HepG2 (cell line): ENCODE results near the gene PAQR6. TPM values are rescaled to one million over a fixed set of nuclear protein-coding genes. Genes with fewer than 3 reads are reported as not detected.

ENCODE experiments used
- KAT2B ChIP-seq: fragments of 150-350 bp; IDR thresholded peaks from 2 replicates; pipeline ENCODE4 v1.6.1; 2014; ENCODE audit warnings: low read depth, low read length, borderline replicate concordance
- MED13 ChIP-seq: sonication (generic); formaldehyde crosslinking; IDR thresholded peaks from 2 replicates; pipeline ENCODE4 v1.5.0; 2020; ENCODE audit warnings: missing genetic modification reagents
- MNT ChIP-seq: fragments of 450-650 bp; IDR thresholded peaks from 2 replicates; pipeline ENCODE4 v1.6.1; 2016
- PATZ1 ChIP-seq: sonication (generic); formaldehyde crosslinking; IDR thresholded peaks from 2 replicates; pipeline ENCODE4 v1.4.0; 2020; ENCODE audit warnings: missing genetic modification reagents
- SCMH1 ChIP-seq: sonication (generic); formaldehyde crosslinking; IDR thresholded peaks from 2 replicates; pipeline ENCODE4 v1.9.0; 2021; ENCODE audit warnings: missing genetic modification reagents, mild to moderate bottlenecking, borderline replicate concordance
- SMAD9 ChIP-seq: sonication (generic); formaldehyde crosslinking; IDR thresholded peaks from 2 replicates; pipeline ENCODE4 v1.5.1; 2020; ENCODE audit warnings: mild to moderate bottlenecking, missing genetic modification reagents
- SRY ChIP-seq: sonication (generic); formaldehyde crosslinking; IDR thresholded peaks from 2 replicates; pipeline ENCODE4 v1.8.0; 2022; ENCODE audit warnings: mild to moderate bottlenecking, missing genetic modification reagents
- ZBTB26 ChIP-seq: IDR thresholded peaks from 2 replicates; pipeline ENCODE4 v1.6.1; 2016; ENCODE audit warnings: missing compliant biosample characterization, missing genetic modification reagents, borderline replicate concordance
- ZBTB37 ChIP-seq: sonication (generic); formaldehyde crosslinking; IDR thresholded peaks from 2 replicates; pipeline ENCODE4 v1.4.0; 2020; ENCODE audit warnings: mild to moderate bottlenecking, missing genetic modification reagents
- ZMAT3 ChIP-seq: sonication (generic); formaldehyde crosslinking; conservative IDR thresholded peaks from 2 replicates; pipeline ENCODE4 v1.7.0; 2021; ENCODE audit warnings: missing genetic modification reagents
- ZNF225 ChIP-seq: sonication (generic); formaldehyde crosslinking; IDR thresholded peaks from 2 replicates; pipeline ENCODE4 v1.4.0; 2020; ENCODE audit warnings: mild to moderate bottlenecking, missing genetic modification reagents
- ZNF280D ChIP-seq: sonication (generic); formaldehyde crosslinking; IDR thresholded peaks from 2 replicates; pipeline ENCODE4 v1.5.1; 2020; ENCODE audit warnings: mild to moderate bottlenecking, missing genetic modification reagents
- ZNF292 ChIP-seq: sonication (generic); formaldehyde crosslinking; IDR thresholded peaks from 2 replicates; pipeline ENCODE4 v1.8.1; 2022; ENCODE audit warnings: mild to moderate bottlenecking, low read depth, missing genetic modification reagents, borderline replicate concordance
- ZNF382 ChIP-seq: sonication (generic); formaldehyde crosslinking; IDR thresholded peaks from 2 replicates; pipeline ENCODE4 v1.5.0; 2020; ENCODE audit warnings: missing genetic modification reagents, mild to moderate bottlenecking, borderline replicate concordance
- ZNF557 ChIP-seq: sonication (generic); formaldehyde crosslinking; IDR thresholded peaks from 2 replicates; pipeline ENCODE4 v1.4.0; 2020; ENCODE audit warnings: missing genetic modification reagents
- ZNF615 ChIP-seq: sonication (generic); formaldehyde crosslinking; IDR thresholded peaks from 2 replicates; pipeline ENCODE4 v1.5.0; 2020; ENCODE audit warnings: mild to moderate bottlenecking, missing genetic modification reagents, borderline replicate concordance
- polyA plus RNA-seq, 8 experiments: library from polyadenylated mRNA; depleted of rRNA in 3 of 8; stranded (reverse) in 7 of 8; unstranded in 1 of 8; fragments of >200 nt; fragmentation: Illumina TruSeq in 4 of 8; extraction: Trizol in 4 of 8; gene quantifications; 2 replicates each; pipeline versions ENCODE4 v1.2.1 to v1.2.3, GENCODE V29; 2011 to 2016; ENCODE audit warnings: low read depth in 4 of 8, missing spikeins in 1 of 8, mixed read lengths in 1 of 8; ENCODE audit not compliant: insufficient read depth in 1 of 8
- total RNA-seq, 5 experiments: library from RNA; depleted of rRNA; stranded (reverse); fragments of >200 nt; fragmentation: Illumina TruSeq; extraction: Trizol; gene quantifications; 2 replicates each; pipeline ENCODE4 v1.2.3, GENCODE V29; 2016; ENCODE audit warnings: low read depth in 1 of 5

Gene PAQR6
- total and polyA plus RNA-seq, 2 of the 13 experiments (the other 11 are each of a cell fraction or from before 2014, with no cell fraction given) = 0.82 to 1.4 TPM

GRCh38 chr1:156193488-156194299, 54.2 kb downstream of the PAQR6 start, which contains the start of gene SLC25A44 (continued):
- TF ChIP-seq ZNF225 (CRISPR knock-in tag) (no peak), ZNF280D (CRISPR knock-in tag) (no peak), SMAD9 (CRISPR knock-in tag) (no peak), MED13 (CRISPR knock-in tag) (no peak), SCMH1 (no peak), ZNF382 (no peak), ZMAT3 (CRISPR knock-in tag) (no peak; the same call in 1 of the 2 replicates), ZNF615 (CRISPR knock-in tag) (no peak), ZBTB26 (no peak), ZNF292 (no peak), MNT (no peak), PATZ1 (peak; percentile 28; the same call in 1 of the 2 replicates), KAT2B (no peak), SRY (CRISPR knock-in tag) (0 out of 2 replicates have a peak, but pooled peaks have one; percentile 20), ZNF557 (no peak), ZBTB37 (CRISPR knock-in tag) (no peak)
